Mesenchymal stem cell (in vitro differentiated cells and primary cell): ENCODE data around the gene SEMA3B.
"Not testable (repeated sequence)": the region's sequence is repeated elsewhere in the genome, so short reads cannot be mapped to it uniquely, and the experiment has no call there.

Experiments used
- DNase-seq: peaks from one replicate; pipeline ENCODE4 v3.0.0-alpha.2; 2013
- H2AFZ ChIP-seq: one replicate; pipeline ENCODE4 v1.6.1; 2013; ENCODE audit warnings: low read depth, mild to moderate bottlenecking, control low read depth, inconsistent platforms, low read length, moderate library complexity
- H2AK5ac ChIP-seq: 2 replicates; pipeline ENCODE4 v1.6.1; 2013; ENCODE audit warnings: low read length, moderate library complexity, mild to moderate bottlenecking, inconsistent platforms; ENCODE audit not compliant: severe bottlenecking
- H2BK120ac ChIP-seq: one replicate; pipeline ENCODE4 v1.6.1; 2013; ENCODE audit warnings: low read depth, mild to moderate bottlenecking, inconsistent platforms, low read length, moderate library complexity
- H2BK12ac ChIP-seq, 2 experiments: one replicate each; pipeline ENCODE4 v1.6.1; 2013; ENCODE audit warnings: inconsistent platforms in 2 of 2, low read length in 2 of 2, mild to moderate bottlenecking in 2 of 2, moderate library complexity in 2 of 2, control low read depth in 1 of 2
- H2BK15ac ChIP-seq: one replicate; pipeline ENCODE4 v1.6.1; 2013; ENCODE audit warnings: mild to moderate bottlenecking, low read depth, inconsistent platforms; ENCODE audit not compliant: poor library complexity, severe bottlenecking
- H2BK5ac ChIP-seq: 2 replicates; pipeline ENCODE4 v1.6.1; 2013; ENCODE audit warnings: low read depth, mild to moderate bottlenecking, low read length, control low read depth, inconsistent platforms; ENCODE audit not compliant: poor library complexity, severe bottlenecking
- H3K14ac ChIP-seq, 2 experiments: one replicate each; pipeline ENCODE4 v1.6.1; 2013; ENCODE audit warnings: inconsistent platforms in 2 of 2, low read length in 2 of 2, control low read depth in 1 of 2, mild to moderate bottlenecking in 1 of 2, moderate library complexity in 1 of 2
- H3K18ac ChIP-seq, 2 experiments: one replicate each; pipeline ENCODE4 v1.6.1; 2013; ENCODE audit warnings: inconsistent platforms in 2 of 2, low read length in 2 of 2, control low read depth in 1 of 2, low read depth in 1 of 2, mild to moderate bottlenecking in 1 of 2
- H3K23ac ChIP-seq, 2 experiments: one replicate each; pipeline ENCODE4 v1.6.1; 2013; ENCODE audit warnings: inconsistent platforms in 2 of 2, low read length in 2 of 2, mild to moderate bottlenecking in 2 of 2, moderate library complexity in 2 of 2, control low read depth in 1 of 2
- H3K27ac ChIP-seq: 2 replicates; pipeline ENCODE4 v1.5.1; 2013; ENCODE audit warnings: mild to moderate bottlenecking, moderate library complexity, low read length, control low read depth, inconsistent platforms; ENCODE audit not compliant: poor library complexity, severe bottlenecking
- H3K27me3 ChIP-seq, 2 experiments: 2 replicates each; pipeline versions ENCODE4 v1.6.1 to v1.7.0; 2013; ENCODE audit warnings: low read length in 2 of 2, mild to moderate bottlenecking in 2 of 2, moderate library complexity in 2 of 2, control low read depth in 1 of 2, inconsistent platforms in 1 of 2; ENCODE audit not compliant: control insufficient read depth in 1 of 2, insufficient read depth in 1 of 2
- H3K36me3 ChIP-seq, 2 experiments: 2 replicates each; pipeline versions ENCODE4 v1.6.1 to v1.7.0; 2013; ENCODE audit warnings: low read length in 2 of 2, control low read depth in 1 of 2, inconsistent platforms in 1 of 2, low read depth in 1 of 2, mild to moderate bottlenecking in 1 of 2; ENCODE audit not compliant: insufficient read depth in 2 of 2, control insufficient read depth in 1 of 2
- H3K4ac ChIP-seq, 2 experiments: one replicate each; pipeline ENCODE4 v1.6.1; 2013; ENCODE audit warnings: inconsistent platforms in 2 of 2, low read length in 2 of 2, mild to moderate bottlenecking in 2 of 2, moderate library complexity in 2 of 2, control low read depth in 1 of 2, low read depth in 1 of 2
- H3K4me1 ChIP-seq: 2 replicates; pipeline ENCODE4 v1.6.1; 2013; ENCODE audit warnings: low read depth, low read length, control low read depth; ENCODE audit not compliant: control insufficient read depth, insufficient read depth
- H3K4me2 ChIP-seq: 2 replicates; pipeline ENCODE4 v1.6.1; 2013; ENCODE audit warnings: low read length, mild to moderate bottlenecking, inconsistent platforms; ENCODE audit not compliant: poor library complexity, severe bottlenecking
- H3K4me3 ChIP-seq, 2 experiments: 2 replicates each; pipeline versions ENCODE4 v1.5.1 to v1.7.0; 2013; ENCODE audit warnings: low read length in 2 of 2, mild to moderate bottlenecking in 2 of 2, control low read depth in 1 of 2, low read depth in 1 of 2; ENCODE audit not compliant: insufficient read depth in 1 of 2
- H3K79me1 ChIP-seq: replicated peaks from 2 replicates; pipeline ENCODE4 v1.6.1; 2013; ENCODE audit warnings: mild to moderate bottlenecking, control low read depth, low read length, inconsistent platforms; ENCODE audit not compliant: poor library complexity, severe bottlenecking
- H3K9ac ChIP-seq: 2 replicates; pipeline ENCODE4 v1.7.0; 2013; ENCODE audit warnings: mild to moderate bottlenecking, low read length, moderate library complexity
- H3K9me3 ChIP-seq: 2 replicates; pipeline ENCODE4 v1.7.0; 2013; ENCODE audit warnings: mild to moderate bottlenecking, low read length; ENCODE audit not compliant: control insufficient read depth
- H4K8ac ChIP-seq: one replicate; pipeline ENCODE4 v1.6.1; 2013; ENCODE audit warnings: inconsistent platforms, mild to moderate bottlenecking, low read length, moderate library complexity
- H4K91ac ChIP-seq: one replicate; pipeline ENCODE4 v1.6.1; 2013; ENCODE audit warnings: mild to moderate bottlenecking, low read length, inconsistent platforms
- WGBS: methylation state at CpG from one replicate; pipeline ENCODE4 v1.1.7; 2013; ENCODE audit warnings: mixed read lengths; 5-methylcytosine and 5-hydroxymethylcytosine counted together

Gene SEMA3B

DNA sequence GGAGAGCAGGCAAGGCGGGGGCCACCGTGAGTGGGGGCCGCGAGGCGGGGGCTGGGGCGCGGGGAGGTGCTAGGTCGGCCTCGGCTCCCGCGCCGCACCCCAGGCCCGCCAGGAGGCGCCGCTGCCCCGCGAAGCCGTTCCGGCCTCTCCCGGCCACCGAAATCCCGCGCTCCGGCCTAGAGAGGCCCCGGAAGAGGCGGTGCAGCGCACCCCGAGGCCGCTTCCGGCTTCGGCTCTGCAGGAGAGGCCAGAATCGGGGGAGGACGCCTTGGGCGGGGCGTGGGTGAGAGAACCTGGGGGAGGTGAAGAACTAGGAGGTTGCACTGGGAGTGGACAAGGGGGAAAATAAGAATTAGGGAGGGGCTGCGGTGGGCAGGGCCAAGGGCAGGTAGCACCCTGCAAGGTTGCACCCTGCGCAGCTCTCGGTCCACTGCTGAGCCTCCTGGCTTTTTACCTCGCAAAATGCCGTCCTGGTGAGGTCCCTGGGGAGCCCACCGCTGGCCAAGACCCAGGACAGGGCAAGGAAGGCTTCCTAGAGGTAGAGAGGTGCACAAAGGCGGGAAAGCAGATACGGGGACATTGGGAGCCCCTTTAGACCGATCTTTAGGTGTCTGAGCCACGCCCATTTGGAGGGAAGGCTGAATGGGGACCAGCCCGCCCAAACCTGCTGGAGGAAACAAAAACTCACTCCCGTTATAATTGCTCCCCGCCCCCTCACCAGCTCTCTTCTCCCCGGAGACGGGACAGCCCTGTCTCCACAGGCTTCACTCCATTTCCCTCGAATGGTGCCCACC, 41.4 kb upstream of the SEMA3B start:
- DNase-seq, result peak; percentile 87
- H3K9ac ChIP-seq, result peak overlapping the region; percentile 89
- H3K4me1 ChIP-seq, result peaks cover 15% of the 10 kb centered on the region
- peak overlapping the region; percentile 74 to 97 for H3K18ac ChIP-seq
- H3K14ac ChIP-seq, result peak overlapping the region in 1 of 2 experiments; percentile 58
- under 1% methylated on average over 51 of the region's 51 CpGs for WGBS
- H4K8ac ChIP-seq, result peak overlapping the region; percentile 93
- peaks cover 4 to 18% of the 10 kb centered on the region in 2 experiments for H3K27me3 ChIP-seq
- H3K9me3 ChIP-seq, result no peaks in the 10 kb centered on the region
- peak overlapping the region; percentile 46 to 69 for H2BK12ac ChIP-seq
- H3K36me3 ChIP-seq, result no peaks in the 10 kb centered on the region
- peak overlapping the region in 1 of 2 experiments; percentile 3 for H3K23ac ChIP-seq
- peak overlapping the region; percentile 64 to 95 for H3K4me3 ChIP-seq
- H3K27ac ChIP-seq, result peak overlapping the region; percentile 76
- peak overlapping the region; percentile 84 to 89 for H3K4ac ChIP-seq
- H2BK120ac ChIP-seq, result peak overlapping the region; percentile 57
- no peak overlapping the region for H2BK5ac ChIP-seq
- H3K79me1 ChIP-seq, result peaks cover 3% of the 10 kb centered on the region
- H2BK15ac ChIP-seq, result peak overlapping the region; percentile 95
- H2AK5ac ChIP-seq, result peak overlapping the region; percentile 28
- peak overlapping the region; percentile 85 for H4K91ac ChIP-seq
- peak overlapping the region; percentile 90 for H2AFZ ChIP-seq
- peak overlapping the region; percentile 90 for H3K4me2 ChIP-seq

DNA sequence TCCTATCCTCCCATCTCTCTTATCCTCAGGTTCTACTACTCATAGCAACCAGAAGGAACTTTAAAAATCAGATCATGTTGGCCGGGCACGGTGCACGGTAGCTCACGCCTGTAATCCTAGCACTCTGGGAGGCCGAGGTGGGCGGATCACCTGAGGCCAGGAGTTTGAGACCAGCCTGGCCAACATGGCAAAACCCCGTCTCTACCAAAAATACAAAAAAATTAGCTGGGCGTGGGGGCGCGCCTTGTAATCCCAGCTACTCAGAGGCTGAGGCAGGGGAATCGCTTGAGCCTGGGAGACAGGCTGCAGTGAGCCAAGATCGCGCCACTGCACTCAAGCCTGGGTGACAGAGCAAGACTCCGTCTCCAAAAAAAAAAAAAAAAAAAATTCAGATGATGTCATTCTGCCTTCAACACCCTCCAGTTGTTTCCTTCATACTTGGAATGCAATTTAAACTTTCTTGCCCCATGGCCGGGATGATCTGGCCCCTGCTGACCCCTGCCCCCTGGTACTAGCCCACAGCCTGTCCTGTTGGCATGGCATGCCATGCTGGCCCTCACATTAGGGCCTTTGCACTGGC, 40.7 kb upstream of the SEMA3B start:
- 51% methylated on average over 15 of the region's 15 CpGs for WGBS
- DNase-seq, H2AK5ac ChIP-seq, H2BK5ac ChIP-seq, H3K14ac ChIP-seq, H3K23ac ChIP-seq, H2AFZ ChIP-seq, H3K9me3 ChIP-seq, H2BK120ac ChIP-seq, H3K36me3 ChIP-seq, H4K91ac ChIP-seq, H3K79me1 ChIP-seq, H2BK12ac ChIP-seq: not testable (repeated sequence)
- H3K9ac ChIP-seq, result peak overlapping the region; percentile 89
- peak overlapping the region; percentile 85 for H3K4me2 ChIP-seq
- H3K4ac ChIP-seq, result peak overlapping the region in 1 of 2 experiments; percentile 59
- peaks cover 15% of the 10 kb centered on the region for H3K4me1 ChIP-seq
- H3K18ac ChIP-seq, result peak overlapping the region in 1 of 2 experiments; percentile 19
- H4K8ac ChIP-seq, result peak overlapping the region; percentile 92
- peak overlapping the region in 1 of 2 experiments; percentile 95 for H3K4me3 ChIP-seq
- peak overlapping the region; percentile 7 for H3K27ac ChIP-seq
- H2BK15ac ChIP-seq, result peak overlapping the region; percentile 3
- peaks cover 4 to 15% of the 10 kb centered on the region in 2 experiments for H3K27me3 ChIP-seq

DNA sequence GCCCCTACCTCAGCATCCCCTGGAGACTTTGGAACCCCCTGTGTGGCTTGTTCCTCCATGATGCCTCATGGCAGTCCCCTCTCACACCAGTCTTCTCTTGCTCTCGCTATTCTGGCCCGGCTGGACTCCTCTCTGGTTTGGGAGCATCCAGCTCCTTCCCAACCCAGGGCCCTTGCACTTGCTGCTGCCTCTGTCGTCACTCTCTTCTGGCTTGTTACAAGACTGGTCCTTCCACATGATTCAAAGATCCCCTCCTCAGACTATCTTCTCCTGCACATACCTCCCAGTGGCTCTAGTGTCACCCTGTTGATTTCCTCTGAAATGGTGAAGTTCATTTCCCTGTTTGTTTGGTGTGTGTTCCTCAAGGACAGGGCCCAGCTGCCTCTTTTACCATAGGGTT, 39.5 kb upstream of the SEMA3B start:
- Histone ChIP-seq H2BK5ac (no peak overlapping the region), H3K4me2 (no peak overlapping the region), H2AK5ac (peak overlapping the region; percentile 14), H3K14ac (no peak overlapping the region), H4K91ac (no peak overlapping the region), H2AFZ (no peak overlapping the region), H3K36me3 (no peaks in the 10 kb centered on the region), H3K27me3 (peaks cover 3 to 5% of the 10 kb centered on the region in 2 experiments), H3K18ac (no peak overlapping the region), H2BK15ac (no peak overlapping the region), H3K4ac (no peak overlapping the region), H3K9ac (no peak overlapping the region), H3K23ac (no peak overlapping the region), H3K79me1 (peaks cover 3% of the 10 kb centered on the region), H4K8ac (no peak overlapping the region), H2BK120ac (no peak overlapping the region), H3K9me3 (no peaks in the 10 kb centered on the region), H3K4me1 (peaks cover 15% of the 10 kb centered on the region), H2BK12ac (no peak overlapping the region), H3K4me3 (no peak overlapping the region), H3K27ac (no peak overlapping the region)
- DNase-seq, result no peak
- WGBS, result 96% methylated on average over 3 of the region's 3 CpGs

DNA sequence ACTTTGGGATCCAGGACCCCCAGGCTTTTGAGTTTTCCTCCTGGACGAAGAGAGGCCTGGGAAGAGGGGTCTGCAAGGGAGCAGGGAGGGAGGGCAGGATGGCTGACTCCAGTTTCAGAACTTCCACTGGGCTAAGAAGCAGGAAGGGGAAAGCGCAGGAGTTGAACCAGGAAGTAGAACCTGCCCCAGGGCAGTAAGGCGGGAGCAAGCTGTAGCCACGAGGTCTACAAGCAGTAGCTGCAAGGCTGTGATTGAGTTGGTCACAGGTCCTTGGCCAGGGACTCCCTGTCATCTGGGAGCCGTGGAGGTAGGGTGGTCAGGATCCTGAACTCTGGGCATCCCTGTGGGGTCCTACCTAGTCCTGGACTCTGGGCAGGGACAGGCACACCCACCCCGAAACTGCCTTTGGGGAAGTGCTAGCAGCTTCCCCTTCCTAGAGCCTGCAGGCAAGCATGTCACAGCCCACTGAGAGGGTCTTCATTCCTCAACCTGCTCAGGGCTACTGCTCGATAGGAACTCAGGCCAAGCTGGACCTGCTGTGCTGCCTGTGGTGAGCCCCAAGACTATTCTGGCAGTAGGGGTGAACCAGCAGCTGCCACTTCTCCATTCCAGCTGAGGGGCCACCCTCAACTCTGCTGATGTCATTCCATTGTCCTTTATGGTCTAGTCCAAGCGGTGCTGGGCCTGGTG, 38.7 kb upstream of the SEMA3B start:
- H3K14ac ChIP-seq, result no peak overlapping the region
- H2BK5ac ChIP-seq, result no peak overlapping the region
- no peak overlapping the region for H4K91ac ChIP-seq
- peaks cover 8% of the 10 kb centered on the region for H3K79me1 ChIP-seq
- no peak overlapping the region for H2AFZ ChIP-seq
- H2AK5ac ChIP-seq, result no peak overlapping the region
- no peak overlapping the region for H4K8ac ChIP-seq
- H3K9me3 ChIP-seq, result no peaks in the 10 kb centered on the region
- no peaks in the 10 kb centered on the region for H3K27me3 ChIP-seq
- no peak overlapping the region for H3K18ac ChIP-seq
- no peak for DNase-seq
- no peak overlapping the region for H3K4me2 ChIP-seq
- H2BK15ac ChIP-seq, result no peak overlapping the region
- 93% methylated on average over 8 of the region's 8 CpGs for WGBS
- no peak overlapping the region for H2BK120ac ChIP-seq
- no peak overlapping the region for H3K4ac ChIP-seq
- H3K4me3 ChIP-seq, result no peak overlapping the region
- peak overlapping the region in 1 of 2 experiments; percentile 6 for H2BK12ac ChIP-seq
- H3K27ac ChIP-seq, result no peak overlapping the region
- H3K9ac ChIP-seq, result no peak overlapping the region
- H3K23ac ChIP-seq, result no peak overlapping the region
- no peaks in the 10 kb centered on the region for H3K36me3 ChIP-seq
- H3K4me1 ChIP-seq, result peaks cover 21% of the 10 kb centered on the region
